Choroid plexus epithelial cell (primary cell): ENCODE measurements around the gene PCDHGA6.
"Not testable (repeated sequence)": the region's sequence is repeated elsewhere in the genome, so short reads cannot be mapped to it uniquely, and the experiment has no call there.

Source experiments
- DNase-seq: peaks from one replicate; pipeline ENCODE4 v3.0.0-alpha.2; 2010; ENCODE audit warnings: low read depth
- H3K4me3 ChIP-seq: 2 replicates; pipeline ENCODE4 v1.5.1; 2011; ENCODE audit warnings: low read depth, mild to moderate bottlenecking, control low read depth, low read length, moderate library complexity
- TF ChIP-seq, protein P1 (sequence below): conservative IDR thresholded peaks from 2 replicates; pipeline ENCODE4 v1.5.1; 2011; ENCODE audit warnings: low read depth, mild to moderate bottlenecking, control low read depth, inconsistent platforms, low read length, moderate library complexity

Gene PCDHGA6

DNA sequence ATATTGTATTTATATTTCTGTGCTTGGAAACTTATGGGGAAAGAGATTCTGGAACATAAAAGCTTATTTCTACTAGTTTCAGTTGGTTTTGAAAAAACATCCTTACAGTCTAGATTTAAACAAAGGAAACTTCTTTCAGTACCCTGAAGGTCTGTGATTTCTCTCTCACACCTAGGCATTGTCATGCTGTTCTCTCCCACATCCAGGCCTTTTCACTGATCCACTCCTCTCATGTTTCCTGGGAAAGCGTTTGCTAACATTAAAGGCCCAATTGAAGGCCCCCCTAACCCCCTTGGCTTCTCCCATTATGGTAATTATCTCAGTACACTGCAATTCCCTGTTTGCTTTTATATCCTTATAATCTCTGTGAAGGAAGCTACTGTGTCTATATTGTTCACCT lies 30.9 kb upstream of the PCDHGA6 start:
- no peak overlapping the region for H3K4me3 ChIP-seq
- DNase-seq, result no peak
- TF ChIP-seq, protein P1, sequence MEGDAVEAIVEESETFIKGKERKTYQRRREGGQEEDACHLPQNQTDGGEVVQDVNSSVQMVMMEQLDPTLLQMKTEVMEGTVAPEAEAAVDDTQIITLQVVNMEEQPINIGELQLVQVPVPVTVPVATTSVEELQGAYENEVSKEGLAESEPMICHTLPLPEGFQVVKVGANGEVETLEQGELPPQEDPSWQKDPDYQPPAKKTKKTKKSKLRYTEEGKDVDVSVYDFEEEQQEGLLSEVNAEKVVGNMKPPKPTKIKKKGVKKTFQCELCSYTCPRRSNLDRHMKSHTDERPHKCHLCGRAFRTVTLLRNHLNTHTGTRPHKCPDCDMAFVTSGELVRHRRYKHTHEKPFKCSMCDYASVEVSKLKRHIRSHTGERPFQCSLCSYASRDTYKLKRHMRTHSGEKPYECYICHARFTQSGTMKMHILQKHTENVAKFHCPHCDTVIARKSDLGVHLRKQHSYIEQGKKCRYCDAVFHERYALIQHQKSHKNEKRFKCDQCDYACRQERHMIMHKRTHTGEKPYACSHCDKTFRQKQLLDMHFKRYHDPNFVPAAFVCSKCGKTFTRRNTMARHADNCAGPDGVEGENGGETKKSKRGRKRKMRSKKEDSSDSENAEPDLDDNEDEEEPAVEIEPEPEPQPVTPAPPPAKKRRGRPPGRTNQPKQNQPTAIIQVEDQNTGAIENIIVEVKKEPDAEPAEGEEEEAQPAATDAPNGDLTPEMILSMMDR, result no peak

DNA sequence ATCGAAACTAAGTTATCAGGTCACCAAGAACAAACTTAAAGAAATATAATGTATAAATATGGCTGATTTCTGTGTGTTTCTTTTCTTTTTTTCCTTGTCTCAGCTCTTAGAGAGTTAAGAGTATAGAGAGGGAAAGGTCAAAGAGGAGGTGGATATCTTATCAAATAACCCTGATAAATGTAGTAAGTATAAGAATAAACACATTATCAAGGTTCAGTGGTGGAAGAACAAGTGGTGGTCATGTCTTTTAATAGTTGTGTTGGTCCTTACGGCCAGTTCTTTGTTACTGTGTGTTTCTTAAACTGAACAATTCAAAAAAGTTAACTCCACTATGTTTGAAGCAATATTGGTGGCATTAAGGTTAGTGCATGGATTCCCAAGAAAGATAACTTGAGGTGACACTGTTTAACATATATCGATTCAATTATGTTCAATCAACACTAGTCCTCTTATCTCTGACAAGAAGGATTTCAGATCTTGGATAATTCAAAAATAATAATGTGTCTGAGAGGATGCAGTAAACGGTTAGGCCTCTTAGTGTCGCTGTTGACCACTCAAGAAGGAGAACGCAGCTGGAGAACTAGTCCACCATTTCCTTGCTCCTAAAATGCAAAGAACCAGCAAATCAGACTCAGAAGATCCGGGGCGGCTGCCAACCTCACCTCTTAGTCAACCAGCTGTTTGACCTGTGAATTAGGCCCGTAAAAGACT lies 30.3 kb upstream of the PCDHGA6 start, which contains the start of gene PCDHGA3:
Gene PCDHGA3, plus strand, starts transcription at position 588 of the 711 bp plus-strand sequence. CDS start 205 bp downstream, outside the sequence.
- peak within 1 kb of the TSS; percentile 45 for H3K4me3 ChIP-seq
- peak; percentile 61 for DNase-seq
- TF ChIP-seq, protein P1, result peak; percentile 55

DNA sequence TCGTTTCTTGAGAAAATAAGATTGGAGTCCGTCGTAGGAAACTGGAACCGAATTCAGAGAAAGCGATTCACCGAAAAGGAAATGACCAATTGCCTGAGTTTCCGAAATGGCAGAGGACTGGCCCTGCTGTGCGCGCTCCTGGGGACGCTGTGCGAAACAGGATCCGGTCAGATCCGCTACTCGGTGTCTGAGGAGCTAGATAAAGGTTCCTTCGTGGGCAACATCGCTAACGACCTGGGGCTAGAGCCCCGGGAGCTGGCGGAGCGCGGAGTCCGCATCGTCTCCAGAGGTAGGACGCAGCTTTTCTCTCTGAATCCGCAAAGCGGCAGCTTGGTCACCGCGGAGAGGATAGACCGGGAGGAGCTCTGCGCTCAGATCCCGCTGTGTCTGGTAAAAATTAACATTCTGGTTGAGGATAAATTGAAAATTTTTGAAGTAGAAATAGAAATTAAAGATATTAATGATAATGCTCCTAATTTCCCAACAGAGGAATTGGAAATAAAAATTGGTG lies 29.7 kb upstream of the PCDHGA6 start:
- TF ChIP-seq, protein P1, result no peak
- peak overlapping the region; percentile 45 for H3K4me3 ChIP-seq
- no peak for DNase-seq

DNA sequence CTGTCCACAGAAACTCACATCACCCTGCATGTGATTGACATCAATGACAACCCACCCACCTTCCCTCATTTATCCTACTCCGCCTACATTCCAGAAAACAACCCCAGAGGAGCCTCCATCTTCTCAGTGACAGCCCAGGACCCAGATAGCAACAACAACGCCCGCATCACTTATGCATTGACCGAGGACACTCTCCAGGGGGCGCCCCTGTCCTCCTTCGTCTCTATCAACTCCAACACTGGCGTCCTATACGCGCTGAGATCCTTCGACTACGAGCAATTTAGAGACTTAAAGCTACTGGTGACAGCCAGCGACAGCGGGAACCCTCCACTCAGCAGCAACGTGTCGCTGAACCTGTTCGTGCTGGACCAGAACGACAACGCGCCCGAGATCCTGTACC lies 28.4 kb upstream of the PCDHGA6 start:
- TF ChIP-seq, protein P1, result no peak
- no peak for DNase-seq
- H3K4me3 ChIP-seq, result no peak overlapping the region

DNA sequence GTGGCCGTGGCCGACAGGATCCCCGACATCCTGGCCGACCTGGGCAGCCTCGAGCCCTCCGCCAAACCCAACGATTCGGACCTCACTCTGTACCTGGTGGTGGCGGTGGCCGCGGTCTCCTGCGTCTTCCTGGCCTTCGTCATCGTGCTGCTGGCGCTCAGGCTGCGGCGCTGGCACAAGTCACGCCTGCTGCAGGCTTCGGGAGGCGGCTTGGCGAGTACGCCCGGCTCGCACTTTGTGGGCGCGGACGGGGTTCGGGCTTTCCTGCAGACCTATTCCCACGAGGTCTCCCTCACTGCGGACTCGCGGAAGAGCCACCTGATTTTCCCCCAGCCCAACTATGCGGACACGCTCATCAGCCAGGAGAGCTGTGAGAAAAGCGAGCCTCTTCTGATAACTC lies 27.7 kb upstream of the PCDHGA6 start:
- DNase-seq, H3K4me3 ChIP-seq: not testable (repeated sequence)

DNA sequence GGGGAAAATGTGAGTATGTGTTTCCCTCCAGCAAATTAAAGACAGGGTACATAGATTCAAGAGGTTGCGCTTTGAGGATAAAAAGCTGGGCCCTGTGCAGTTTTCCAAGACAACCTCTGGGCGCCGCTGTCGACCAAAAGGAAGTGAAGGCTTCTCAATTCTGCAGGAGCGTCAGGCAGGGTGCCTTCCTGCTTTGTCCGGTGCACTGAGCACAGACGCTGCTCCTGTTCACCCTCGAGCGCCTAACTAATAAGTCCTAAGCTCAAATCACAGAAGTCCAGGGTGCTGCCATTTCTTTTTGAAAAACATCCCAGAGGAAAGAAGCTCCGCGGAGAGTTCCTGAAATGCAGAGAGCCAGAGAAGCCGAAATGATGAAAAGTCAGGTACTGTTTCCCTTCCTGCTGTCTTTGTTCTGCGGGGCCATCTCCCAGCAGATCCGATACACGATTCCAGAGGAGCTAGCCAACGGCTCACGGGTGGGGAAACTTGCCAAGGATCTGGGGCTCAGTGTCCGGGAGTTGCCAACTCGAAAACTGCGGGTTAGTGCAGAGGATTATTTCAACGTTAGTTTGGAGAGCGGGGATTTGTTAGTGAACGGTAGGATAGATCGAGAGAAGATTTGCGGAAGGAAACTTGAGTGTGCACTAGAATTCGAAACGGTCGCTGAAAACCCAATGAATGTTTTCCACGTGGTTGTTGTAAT lies 23.6 kb upstream of the PCDHGA6 start, which contains the start of gene PCDHGB1:
Gene PCDHGB1, plus strand, starts transcription at position 183 of the 703 bp plus-strand sequence. Its CDS starts 162 bp downstream, at position 345.
- peak within 1 kb of the TSS; percentile 9 for H3K4me3 ChIP-seq
- DNase-seq, result peak; percentile 47
- TF ChIP-seq, protein P1, result peak; percentile 51

DNA sequence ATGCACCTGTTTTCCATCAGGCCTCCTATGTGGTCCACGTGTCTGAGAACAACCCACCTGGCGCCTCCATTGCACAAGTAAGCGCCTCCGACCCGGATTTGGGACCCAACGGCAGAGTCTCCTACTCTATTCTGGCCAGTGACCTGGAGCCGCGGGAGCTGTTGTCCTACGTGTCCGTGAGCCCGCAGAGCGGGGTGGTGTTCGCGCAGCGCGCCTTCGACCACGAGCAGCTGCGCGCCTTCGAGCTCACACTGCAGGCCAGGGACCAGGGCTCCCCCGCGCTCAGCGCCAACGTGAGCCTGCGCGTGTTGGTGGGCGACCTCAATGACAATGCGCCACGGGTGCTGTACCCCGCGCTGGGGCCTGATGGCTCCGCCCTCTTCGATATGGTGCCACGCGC lies 22.1 kb upstream of the PCDHGA6 start:
- H3K4me3 ChIP-seq, result no peak overlapping the region
- DNase-seq, result no peak
- TF ChIP-seq, protein P1, result no peak
